ENCODE results near the gene PTPRM. TPM values are rescaled to one million over a fixed set of nuclear protein-coding genes. Genes with fewer than 3 reads are reported as not detected.

Gene PTPRM
- total RNA-seq, 1 donor: 64.2 TPM

DNA sequence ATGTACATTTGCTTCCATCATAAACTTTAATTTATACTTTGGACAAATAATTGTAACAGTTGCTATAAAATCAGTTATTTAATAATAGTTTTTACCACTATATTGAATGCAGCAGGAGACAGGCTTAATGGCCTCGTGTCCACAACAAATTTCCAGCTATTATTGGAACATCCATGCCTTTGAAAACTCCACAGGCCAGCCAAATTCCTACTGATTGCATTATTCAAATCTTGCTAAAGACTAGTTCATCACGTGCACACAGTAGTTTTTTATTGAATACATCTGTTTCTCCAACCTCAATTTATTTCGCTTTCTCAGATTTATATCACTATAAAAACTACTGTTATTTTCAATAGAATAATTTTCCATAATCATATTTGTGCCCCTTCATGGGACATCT lies 18.4 kb upstream of the PTPRM start:
- DNase-seq (ENCODE audit: low read depth): no peak
- TF ChIP-seq, protein P1, sequence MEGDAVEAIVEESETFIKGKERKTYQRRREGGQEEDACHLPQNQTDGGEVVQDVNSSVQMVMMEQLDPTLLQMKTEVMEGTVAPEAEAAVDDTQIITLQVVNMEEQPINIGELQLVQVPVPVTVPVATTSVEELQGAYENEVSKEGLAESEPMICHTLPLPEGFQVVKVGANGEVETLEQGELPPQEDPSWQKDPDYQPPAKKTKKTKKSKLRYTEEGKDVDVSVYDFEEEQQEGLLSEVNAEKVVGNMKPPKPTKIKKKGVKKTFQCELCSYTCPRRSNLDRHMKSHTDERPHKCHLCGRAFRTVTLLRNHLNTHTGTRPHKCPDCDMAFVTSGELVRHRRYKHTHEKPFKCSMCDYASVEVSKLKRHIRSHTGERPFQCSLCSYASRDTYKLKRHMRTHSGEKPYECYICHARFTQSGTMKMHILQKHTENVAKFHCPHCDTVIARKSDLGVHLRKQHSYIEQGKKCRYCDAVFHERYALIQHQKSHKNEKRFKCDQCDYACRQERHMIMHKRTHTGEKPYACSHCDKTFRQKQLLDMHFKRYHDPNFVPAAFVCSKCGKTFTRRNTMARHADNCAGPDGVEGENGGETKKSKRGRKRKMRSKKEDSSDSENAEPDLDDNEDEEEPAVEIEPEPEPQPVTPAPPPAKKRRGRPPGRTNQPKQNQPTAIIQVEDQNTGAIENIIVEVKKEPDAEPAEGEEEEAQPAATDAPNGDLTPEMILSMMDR (IDR thresholded peaks at IDR 0.05; ENCODE audit: insufficient read depth, low read length): no peak
- no peak overlapping the region for H3K4me3 ChIP-seq (ENCODE audit: low read depth, low read length)

DNA sequence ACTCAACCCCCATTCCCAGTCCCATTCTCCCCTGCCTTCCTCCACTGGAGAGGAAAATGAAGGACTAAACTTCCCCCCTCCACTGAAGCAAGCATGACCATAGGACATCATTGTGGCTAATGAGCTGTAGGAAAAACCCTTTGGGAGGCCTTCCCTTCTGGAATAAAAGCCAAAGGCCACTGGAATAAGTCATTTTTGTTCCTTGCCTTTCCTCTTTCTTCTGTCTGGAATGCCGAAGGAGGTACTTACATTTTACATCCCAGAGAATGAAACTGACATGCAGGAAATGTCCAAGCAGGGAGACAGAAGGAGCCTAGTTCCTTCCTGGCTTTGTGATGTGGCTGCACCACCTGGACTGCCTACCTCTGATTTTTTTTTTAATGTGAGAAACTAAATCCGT lies 9.1 kb upstream of the PTPRM start:
- TF ChIP-seq, protein P1 (IDR thresholded peaks at IDR 0.05; ENCODE audit: insufficient read depth, low read length): no peak
- DNase-seq (ENCODE audit: low read depth): no peak
- H3K4me3 ChIP-seq (ENCODE audit: low read depth, low read length): no peak overlapping the region

DNA sequence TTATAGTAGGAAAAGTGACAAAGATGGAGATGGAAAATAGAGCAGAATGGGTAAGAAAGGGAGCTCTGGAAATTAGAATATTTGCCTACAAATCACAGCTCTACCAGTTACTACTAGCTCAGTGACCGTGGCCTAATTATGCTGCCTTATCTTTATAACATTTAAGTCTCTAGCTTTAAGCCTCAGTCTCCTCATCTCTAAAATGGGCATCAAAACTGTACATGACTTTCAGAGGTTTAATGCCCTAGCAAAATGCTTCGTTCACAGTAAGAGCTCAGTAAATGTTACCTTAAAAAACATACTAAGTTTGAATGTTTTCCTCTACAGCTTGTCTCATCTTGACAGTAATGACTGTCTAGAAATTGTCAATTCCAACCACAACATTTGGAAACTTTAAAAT lies 8.3 kb upstream of the PTPRM start:
- no peak overlapping the region for H3K4me3 ChIP-seq (ENCODE audit: low read depth, low read length)
- TF ChIP-seq, protein P1 (IDR thresholded peaks at IDR 0.05; ENCODE audit: insufficient read depth, low read length): no peak
- DNase-seq (ENCODE audit: low read depth): no peak

DNA sequence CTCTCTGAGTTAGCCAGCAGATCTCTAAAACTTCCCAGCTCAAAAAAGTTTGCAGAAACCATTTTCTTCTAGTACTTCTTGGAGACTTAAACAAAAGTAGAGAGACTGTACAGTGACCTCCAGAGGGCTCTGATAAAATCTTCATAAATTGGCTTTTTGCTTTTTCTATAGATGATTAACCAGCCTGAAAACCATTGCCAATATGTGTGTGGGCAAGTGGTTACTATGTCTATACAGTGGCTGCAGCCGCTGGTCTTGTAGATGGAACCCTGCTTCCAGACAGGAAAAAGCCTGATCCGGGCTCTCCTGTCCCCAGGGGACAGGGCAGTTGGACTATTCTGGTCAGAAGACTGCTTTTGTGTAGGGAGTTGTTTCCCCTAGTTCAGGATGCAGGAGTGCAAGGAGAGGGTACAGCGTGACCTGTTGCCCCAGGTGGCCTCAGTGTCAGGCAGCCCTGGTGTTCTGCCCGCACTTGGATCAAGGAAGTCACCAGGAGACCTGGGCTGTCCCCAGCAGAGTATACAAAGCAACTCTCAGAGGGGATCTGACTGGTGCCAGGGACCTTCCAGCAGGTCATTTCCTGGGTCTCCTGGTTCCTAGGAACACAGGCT lies 7.3 kb upstream of the PTPRM start:
- H3K4me3 ChIP-seq (ENCODE audit: low read depth, low read length): no peak overlapping the region
- TF ChIP-seq, protein P1 (IDR thresholded peaks at IDR 0.05; ENCODE audit: insufficient read depth, low read length): no peak
- no peak for DNase-seq (ENCODE audit: low read depth)

DNA sequence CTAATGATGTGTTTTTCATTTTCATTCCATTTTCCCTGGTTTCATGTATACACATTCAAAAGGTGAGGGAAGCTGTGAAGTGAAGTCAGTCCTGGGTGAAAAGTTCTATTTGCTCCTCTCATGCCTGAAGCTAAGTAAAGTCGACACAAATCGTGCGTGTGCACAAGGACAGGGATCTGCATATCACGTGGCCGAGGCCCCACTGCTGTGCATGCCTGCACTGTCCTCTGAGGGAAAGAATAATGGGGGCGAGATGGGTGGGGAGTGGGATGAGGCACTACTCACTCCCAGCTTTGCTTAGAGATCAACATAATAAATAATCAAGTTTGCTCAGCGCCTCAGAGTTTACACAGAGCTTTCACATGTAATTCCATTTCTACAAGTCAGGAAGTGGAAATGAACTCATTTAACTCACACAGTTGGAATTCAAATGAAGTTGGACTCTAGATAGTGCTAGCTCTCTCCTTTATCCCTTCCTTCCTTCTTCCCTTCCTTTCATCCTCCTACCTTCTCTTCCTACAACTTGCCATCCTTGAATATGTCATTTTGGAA lies 5.1 kb upstream of the PTPRM start:
- no peak overlapping the region for H3K4me3 ChIP-seq (ENCODE audit: low read depth, low read length)
- TF ChIP-seq, protein P1 (IDR thresholded peaks at IDR 0.05; ENCODE audit: insufficient read depth, low read length): no peak
- DNase-seq (ENCODE audit: low read depth): no peak

DNA sequence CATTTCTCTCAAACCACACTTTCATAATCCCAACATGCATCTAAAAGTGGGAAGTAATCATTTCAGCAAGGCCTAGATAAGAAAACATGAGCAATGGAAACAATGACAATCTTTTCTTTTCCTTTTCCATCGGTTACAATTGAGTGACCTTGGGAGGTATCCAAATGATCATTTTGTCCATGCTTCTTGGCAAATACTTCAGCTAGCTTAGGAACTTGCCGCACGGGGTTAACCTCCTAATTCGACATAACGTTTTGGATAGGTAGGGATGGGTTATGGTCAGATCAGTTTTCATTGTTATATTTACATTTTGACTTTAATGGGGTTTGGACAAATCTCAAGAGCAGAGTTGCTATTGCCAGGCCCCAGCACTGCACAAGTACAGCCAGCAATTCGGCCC lies 4.6 kb upstream of the PTPRM start:
- TF ChIP-seq, protein P1 (IDR thresholded peaks at IDR 0.05; ENCODE audit: insufficient read depth, low read length): no peak
- DNase-seq (ENCODE audit: low read depth): no peak
- no peak overlapping the region for H3K4me3 ChIP-seq (ENCODE audit: low read depth, low read length)

DNA sequence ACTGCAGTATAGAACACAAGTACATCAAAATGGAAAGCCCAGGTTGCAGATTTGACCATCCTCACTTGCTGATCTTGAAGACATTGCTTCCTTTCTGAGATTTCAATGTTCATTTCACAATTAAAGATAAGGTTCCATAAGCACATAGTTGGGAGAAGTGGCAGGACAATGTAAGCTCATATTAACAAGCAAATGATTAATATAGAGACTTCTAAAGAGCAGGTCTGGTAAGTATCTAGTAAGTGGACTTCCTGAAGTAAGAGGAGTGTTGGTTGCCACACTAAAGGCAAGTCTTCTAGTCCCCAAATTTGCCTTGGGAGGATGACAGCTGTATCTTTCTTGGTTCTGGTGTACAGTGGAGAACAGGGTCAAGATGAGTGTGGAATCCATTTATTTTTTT lies 1.4 kb upstream of the PTPRM start:
- DNase-seq (ENCODE audit: low read depth): no peak
- peak overlapping the region; percentile 78 for H3K4me3 ChIP-seq (ENCODE audit: low read depth, low read length)
- TF ChIP-seq, protein P1 (IDR thresholded peaks at IDR 0.05; ENCODE audit: insufficient read depth, low read length): no peak

Measured in fibroblast of the aortic adventitia (primary cell).